Coronary artery (tissue), 2 donors: ENCODE data around the gene TNFAIP8L3.

Experiments
- DNase-seq: peaks from one replicate; pipeline ENCODE4 v3.0.0-alpha.2; 2017; ENCODE audit warnings: low spot score
- H3K27ac ChIP-seq, 2 donors: fragments of 200-600 bp; sonication (generic); one replicate each; pipeline ENCODE4 v1.5.1; 2016 to 2019
- H3K4me3 ChIP-seq: fragments of 200-600 bp; sonication (generic); 2 replicates; pipeline ENCODE4 v1.5.1; 2016; ENCODE audit warnings: mild to moderate bottlenecking, moderate library complexity
- CTCF ChIP-seq: fragments of 200-600 bp; sonication (generic); IDR thresholded peaks from one replicate; pipeline ENCODE4 v1.5.1; 2019; ENCODE audit warnings: antibody characterized with exemption

TNFAIP8L3 gene

GRCh38 chr15:51105430-51106016 lies 10.8 kb upstream of the TNFAIP8L3 start:
- no peak for DNase-seq
- no peak overlapping the region for H3K27ac ChIP-seq
- TF ChIP-seq CTCF = no peak
- H3K4me3 ChIP-seq = no peak overlapping the region

- peak overlapping the region; percentile 71 to 84 for H3K27ac ChIP-seq
- DNase-seq = peak; percentile 91
- no peak for TF ChIP-seq CTCF
- H3K4me3 ChIP-seq = peak overlapping the region; percentile 43
These were observed 9.8 kb upstream of the TNFAIP8L3 start for GRCh38 chr15:51104512-51104911.

- Histone ChIP-seq H3K4me3 (no peak overlapping the region), H3K27ac (peak overlapping the region; percentile 71 to 84)
- DNase-seq = no peak
- no peak for TF ChIP-seq CTCF
These were observed 8.6 kb upstream of the TNFAIP8L3 start for GRCh38 chr15:51103330-51103729.

GRCh38 chr15:51100785-51101489 lies 6.2 kb upstream of the TNFAIP8L3 start:
- no peak for TF ChIP-seq CTCF
- no peak for DNase-seq
- Histone ChIP-seq H3K4me3 (no peak overlapping the region), H3K27ac (no peak overlapping the region)

- no peak for TF ChIP-seq CTCF
These were observed 4.5 kb upstream of the TNFAIP8L3 start for GRCh38 chr15:51099185-51099584.

GRCh38 chr15:51098331-51098619 lies 3.6 kb upstream of the TNFAIP8L3 start:
- no peak for TF ChIP-seq CTCF
- Histone ChIP-seq H3K4me3 (no peak overlapping the region), H3K27ac (peak overlapping the region in 1 of 2 donors; percentile 74)
- DNase-seq = no peak

More at GRCh38 chr15:51099185-51099584, 4.5 kb upstream of the TNFAIP8L3 start:
- Histone ChIP-seq H3K4me3 (no peak overlapping the region), H3K27ac (no peak overlapping the region)
- DNase-seq = no peak
